Measurements from ENCODE around the gene ARHGAP8. TPM values are rescaled to one million over a fixed set of nuclear protein-coding genes. Genes with fewer than 3 reads are reported as not detected.
"Not testable (repeated sequence)": the region's sequence is repeated elsewhere in the genome, so short reads cannot be mapped to it uniquely, and the experiment has no call there.

ARHGAP8 gene
- total and polyA plus RNA-seq, 10 of the 15 experiments (the other 5 are each of a cell fraction or from before 2014, with no cell fraction given) = 0.33 TPM; not detected in 9

DNA sequence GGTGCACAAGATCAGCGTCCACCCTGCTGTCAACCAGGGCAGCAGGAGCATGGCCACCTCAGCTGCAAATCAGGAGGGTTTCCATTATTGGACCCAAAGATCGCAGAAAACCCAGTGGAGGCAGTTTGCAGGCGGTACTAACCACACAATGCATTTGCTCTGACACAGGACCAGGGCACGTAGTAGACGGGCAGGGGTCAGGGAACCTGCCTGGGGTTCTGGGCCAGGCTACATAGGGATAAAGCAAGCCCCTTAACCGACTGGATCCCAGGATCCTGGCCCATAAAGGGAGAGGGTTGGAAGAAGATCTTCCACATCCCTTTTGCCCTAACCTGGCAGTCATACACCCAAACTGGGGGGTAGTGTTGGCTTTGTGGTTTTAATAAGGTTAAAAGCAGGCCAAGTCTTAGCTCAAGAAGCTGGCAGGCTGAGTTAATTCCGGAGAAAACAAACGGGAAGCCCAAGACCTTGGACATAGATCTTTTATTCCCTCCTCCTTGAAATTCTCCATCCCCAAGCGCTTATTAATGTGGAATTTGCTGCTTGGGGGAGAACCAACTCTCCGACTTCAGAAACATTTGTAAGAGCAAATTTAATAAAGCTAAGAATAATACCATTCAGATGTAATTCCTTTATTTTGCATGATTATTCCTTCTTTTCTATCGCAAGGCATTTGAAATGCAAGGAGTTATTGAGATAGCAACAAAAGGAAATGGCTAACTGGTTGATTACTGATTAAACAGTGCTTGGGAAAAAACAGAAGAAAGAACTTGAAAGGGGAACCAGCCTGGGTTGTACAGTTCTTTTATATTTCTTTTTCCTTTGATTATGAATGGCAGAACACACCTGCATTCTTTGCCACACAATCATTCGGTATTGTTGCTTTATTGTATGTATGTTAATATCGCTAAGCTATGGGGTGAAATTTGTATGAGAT is 6.3 kb upstream of the ARHGAP8 start:
- intact Hi-C loops (cut with micrococcal nuclease; ENCODE audit: unreplicated experiment) = no loop called here
- CTCF ChIA-PET = interaction anchor here (0.6 to 1.8 kb wide), 2 partner anchors 48 to 61 kb away, joined by 3 read pairs; no protein-coding TSS in a partner anchor
- H4K20me1 ChIP-seq (ENCODE audit: control insufficient read depth, insufficient read depth) = no peaks in the 10 kb centered on the region

DNA sequence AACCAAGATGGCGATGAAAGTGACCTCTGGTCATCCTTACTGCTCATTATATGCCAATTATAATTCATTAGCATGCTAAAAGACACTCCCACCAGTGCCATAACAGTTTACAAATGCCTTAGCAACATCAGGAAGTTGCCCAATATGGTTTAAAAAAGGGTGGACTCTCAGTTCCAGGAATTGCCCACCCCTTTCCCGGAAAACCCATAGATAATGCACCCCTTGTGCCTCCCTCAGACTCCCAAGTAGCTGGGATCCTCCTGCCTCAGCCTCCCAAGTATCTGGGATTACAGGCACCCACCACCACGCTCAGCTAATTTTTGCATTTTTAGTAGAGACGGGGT is 4.6 kb upstream of the ARHGAP8 start:
- H3K9ac ChIP-seq (ENCODE audit: control insufficient read depth, insufficient read depth, low read length); DNase-seq (ENCODE audit: low read depth, low spot score); in situ Hi-C loops (cut with MboI); FAIRE-seq; SMC1A ChIA-PET (ENCODE audit: uncharacterized antibody, unreplicated experiment); H3K36me3 ChIP-seq (ENCODE audit: control insufficient read depth in 2 of 2, insufficient read depth in 2 of 2, low read length in 1 of 2); H3K4me1 ChIP-seq (ENCODE audit: control insufficient read depth, insufficient read depth, low read length); ATAC-seq; H3K9me3 ChIP-seq (replicated peaks; ENCODE audit: control insufficient read depth, insufficient read depth, low read length); H3K27ac ChIP-seq (ENCODE audit: control insufficient read depth, insufficient read depth); H2AFZ ChIP-seq (ENCODE audit: control insufficient read depth, low read depth, low read length); POLR2A ChIA-PET; H3K4me2 ChIP-seq (ENCODE audit: control insufficient read depth, insufficient read depth); H4K20me1 ChIP-seq (ENCODE audit: control insufficient read depth, insufficient read depth); RAD21 ChIA-PET (ENCODE audit: unreplicated experiment); BruUV-seq (replicated peaks); H3K27me3 ChIP-seq (replicated peaks in 1 of 2; ENCODE audit: control insufficient read depth in 2 of 2, insufficient read depth in 2 of 2, low read length in 1 of 2); intact Hi-C loops (cut with micrococcal nuclease; ENCODE audit: unreplicated experiment); H3K79me2 ChIP-seq (ENCODE audit: control insufficient read depth, insufficient read depth, low read length); H3K4me3 ChIP-seq: not testable (repeated sequence)
- WGBS (ENCODE audit: insufficient coverage, insufficient replicate concordance, low lambda C conversion rate, missing lambda C conversion rate) = 21% methylated on average over 4 of the region's 4 CpGs
- CTCF ChIA-PET = interaction anchor here (1.8 kb wide), 1 partner anchor 63 kb away, joined by 3 read pairs; no protein-coding TSS in a partner anchor

More for the DNA sequence above, 6.3 kb upstream of the ARHGAP8 start:
- Histone ChIP-seq H3K36me3 (ENCODE audit: control insufficient read depth in 2 of 2, insufficient read depth in 2 of 2, low read length in 1 of 2) (no peaks in the 10 kb centered on the region), H2AFZ (ENCODE audit: control insufficient read depth, low read depth, low read length) (no peak overlapping the region), H3K4me1 (ENCODE audit: control insufficient read depth, insufficient read depth, low read length) (no peaks in the 10 kb centered on the region), H3K79me2 (ENCODE audit: control insufficient read depth, insufficient read depth, low read length) (no peaks in the 10 kb centered on the region), H3K27me3 (replicated peaks in 1 of 2; ENCODE audit: control insufficient read depth in 2 of 2, insufficient read depth in 2 of 2, low read length in 1 of 2) (0 out of 4 replicates have a peak, but pooled peaks cover 0 to 4% of the 10 kb centered on the region in 2 experiments), H3K4me3 (no peak overlapping the region), H3K9ac (ENCODE audit: control insufficient read depth, insufficient read depth, low read length) (no peak overlapping the region), H3K27ac (ENCODE audit: control insufficient read depth, insufficient read depth) (no peak overlapping the region), H3K4me2 (ENCODE audit: control insufficient read depth, insufficient read depth) (no peak overlapping the region), H3K9me3 (replicated peaks; ENCODE audit: control insufficient read depth, insufficient read depth, low read length) (no peaks in the 10 kb centered on the region)
- TF ChIP-seq, protein P1, sequence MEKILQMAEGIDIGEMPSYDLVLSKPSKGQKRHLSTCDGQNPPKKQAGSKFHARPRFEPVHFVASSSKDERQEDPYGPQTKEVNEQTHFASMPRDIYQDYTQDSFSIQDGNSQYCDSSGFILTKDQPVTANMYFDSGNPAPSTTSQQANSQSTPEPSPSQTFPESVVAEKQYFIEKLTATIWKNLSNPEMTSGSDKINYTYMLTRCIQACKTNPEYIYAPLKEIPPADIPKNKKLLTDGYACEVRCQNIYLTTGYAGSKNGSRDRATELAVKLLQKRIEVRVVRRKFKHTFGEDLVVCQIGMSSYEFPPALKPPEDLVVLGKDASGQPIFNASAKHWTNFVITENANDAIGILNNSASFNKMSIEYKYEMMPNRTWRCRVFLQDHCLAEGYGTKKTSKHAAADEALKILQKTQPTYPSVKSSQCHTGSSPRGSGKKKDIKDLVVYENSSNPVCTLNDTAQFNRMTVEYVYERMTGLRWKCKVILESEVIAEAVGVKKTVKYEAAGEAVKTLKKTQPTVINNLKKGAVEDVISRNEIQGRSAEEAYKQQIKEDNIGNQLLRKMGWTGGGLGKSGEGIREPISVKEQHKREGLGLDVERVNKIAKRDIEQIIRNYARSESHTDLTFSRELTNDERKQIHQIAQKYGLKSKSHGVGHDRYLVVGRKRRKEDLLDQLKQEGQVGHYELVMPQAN (conservative IDR thresholded peaks at IDR 0.05) = no peak
- TF ChIP-seq NRF1 (conservative IDR thresholded peaks at IDR 0.05; ENCODE audit: low read depth, low read length) = no peak
- POLR2A ChIA-PET = no interaction called here
- RAD21 ChIA-PET (ENCODE audit: unreplicated experiment) = no interaction called here
- 15% methylated on average over 13 of the region's 13 CpGs for WGBS (ENCODE audit: insufficient coverage, insufficient replicate concordance, low lambda C conversion rate, missing lambda C conversion rate)
- no TSS peak for BruUV-seq (replicated peaks)
- DNase-seq (ENCODE audit: low read depth, low spot score) (no peak), FAIRE-seq (no peak), ATAC-seq (no peak)
- SMC1A ChIA-PET (ENCODE audit: uncharacterized antibody, unreplicated experiment) = no interaction called here
- in situ Hi-C loops (cut with MboI) = no loop called here

All from GM12878 (cell line).